IMR-90 (cell line): ENCODE data around the gene ANKRD33B. TPM values are rescaled to one million over a fixed set of nuclear protein-coding genes. Genes with fewer than 3 reads are reported as not detected.

Experiments used
- ATAC-seq: fragments of 200-7000 bp; cut with Tn5 transposase; 2 replicates; pipeline ENCODE4 v1.9.1; 2020; ENCODE audit warnings: low read depth, mild to moderate bottlenecking, moderate library complexity
- BruUV-seq: library from RNA; stranded (reverse); fragments of 400-500 nt; replicated peaks from 2 replicates; lab custom pipeline; 2021; lab: Mats Ljungman, UMichigan
- CTCF ChIA-PET: fragments of 300-600 bp; formaldehyde crosslinking; extraction: SDS; loops from one replicate; lab custom pipeline; 2021; ENCODE audit warnings: antibody characterized with exemption; lab: Yijun Ruan, JAX
- POLR2A ChIA-PET: fragments of 300-600 bp; sonication (Branson Sonifier 250); formaldehyde crosslinking; loops from one replicate; lab custom pipeline; 2022; ENCODE audit warnings: antibody characterized with exemption; ENCODE audit not compliant: unreplicated experiment; lab: Charles Lee
- DNase-seq: peaks from one replicate; pipeline ENCODE4 v3.0.0; 2013
- H2AFZ ChIP-seq: replicated peaks from 2 replicates; pipeline ENCODE3; 2013; ENCODE audit warnings: low read length, mild to moderate bottlenecking; ENCODE audit not compliant: poor library complexity
- H2AK5ac ChIP-seq: 2 replicates; pipeline ENCODE4 v1.6.1; 2013; ENCODE audit warnings: low read depth, low read length, inconsistent platforms
- H2AK9ac ChIP-seq: replicated peaks from 2 replicates; pipeline ENCODE3; 2013; ENCODE audit warnings: mild to moderate bottlenecking, low read depth, low read length, moderate library complexity; ENCODE audit not compliant: poor library complexity
- H2BK120ac ChIP-seq: 2 replicates; pipeline ENCODE4 v1.6.1; 2013; ENCODE audit warnings: low read depth, low read length, inconsistent platforms
- H2BK15ac ChIP-seq: 3 replicates; pipeline ENCODE4 v1.6.1; 2013; ENCODE audit warnings: low read depth, low read length, inconsistent platforms
- H2BK20ac ChIP-seq: 2 replicates; pipeline ENCODE4 v1.6.1; 2013; ENCODE audit warnings: low read depth, mild to moderate bottlenecking, inconsistent platforms, low read length, moderate library complexity
- H2BK5ac ChIP-seq: 2 replicates; pipeline ENCODE4 v1.6.1; 2013; ENCODE audit warnings: mild to moderate bottlenecking, low read depth, low read length, inconsistent platforms; ENCODE audit not compliant: poor library complexity, severe bottlenecking
- H3K14ac ChIP-seq: replicated peaks from 2 replicates; pipeline ENCODE4 v1.6.1; 2013; ENCODE audit warnings: low read depth, low read length, inconsistent platforms
- H3K18ac ChIP-seq: 2 replicates; pipeline ENCODE4 v1.6.1; 2013; ENCODE audit warnings: low read depth, low read length, control low read depth
- H3K23ac ChIP-seq: 2 replicates; pipeline ENCODE4 v1.6.1; 2013; ENCODE audit warnings: low read depth, low read length, inconsistent platforms
- H3K27ac ChIP-seq: 2 replicates; pipeline ENCODE4 v1.5.1; 2013; ENCODE audit warnings: mild to moderate bottlenecking, control low read depth, low read length; ENCODE audit not compliant: insufficient read depth
- H3K27me3 ChIP-seq: 2 replicates; pipeline ENCODE4 v1.6.1; 2013; ENCODE audit warnings: low read length; ENCODE audit not compliant: control insufficient read depth, insufficient read depth
- H3K36me3 ChIP-seq: 2 replicates; pipeline ENCODE4 v1.6.1; 2013; ENCODE audit warnings: low read length, mixed read lengths; ENCODE audit not compliant: control insufficient read depth, insufficient read depth
- H3K4ac ChIP-seq: 2 replicates; pipeline ENCODE4 v1.6.1; 2013; ENCODE audit warnings: low read depth, low read length, inconsistent platforms
- H3K4me1 ChIP-seq: 2 replicates; pipeline ENCODE4 v1.6.1; 2013; ENCODE audit warnings: low read length, mixed read lengths; ENCODE audit not compliant: control insufficient read depth, insufficient read depth
- H3K4me2 ChIP-seq: 2 replicates; pipeline ENCODE4 v1.6.1; 2013; ENCODE audit warnings: low read depth, mild to moderate bottlenecking, control low read depth, low read length, moderate library complexity
- H3K4me3 ChIP-seq: 2 replicates; pipeline ENCODE4 v1.5.1; 2013; ENCODE audit warnings: low read depth, mild to moderate bottlenecking, control low read depth, low read length, moderate library complexity; ENCODE audit not compliant: insufficient read depth
- H3K56ac ChIP-seq: 2 replicates; pipeline ENCODE4 v1.6.1; 2013; ENCODE audit warnings: low read length, inconsistent platforms; ENCODE audit not compliant: insufficient read depth; ENCODE audit errors: extremely low read depth
- H3K79me1 ChIP-seq, 2 experiments: 2 replicates each; pipeline ENCODE4 v1.6.1; 2013; ENCODE audit warnings: low read length in 2 of 2, inconsistent platforms in 1 of 2, low read depth in 1 of 2
- H3K9ac ChIP-seq: 2 replicates; pipeline ENCODE4 v1.6.1; 2013; ENCODE audit warnings: low read depth, low read length, control low read depth
- H3K9me1 ChIP-seq: 2 replicates; pipeline ENCODE4 v1.6.1; 2013; ENCODE audit warnings: low read length, inconsistent platforms; ENCODE audit not compliant: insufficient read depth
- H3K9me3 ChIP-seq: 2 replicates; pipeline ENCODE4 v1.6.1; 2013; ENCODE audit warnings: low read length; ENCODE audit not compliant: control insufficient read depth, insufficient read depth
- H4K20me1 ChIP-seq: 2 replicates; pipeline ENCODE4 v1.6.1; 2013; ENCODE audit warnings: low read length, inconsistent platforms; ENCODE audit not compliant: insufficient read depth
- H4K5ac ChIP-seq: 2 replicates; pipeline ENCODE4 v1.6.1; 2013; ENCODE audit warnings: mild to moderate bottlenecking, low read depth, low read length, control low read depth
- H4K8ac ChIP-seq, 2 experiments: 2 replicates each; pipeline ENCODE4 v1.6.1; 2013; ENCODE audit warnings: low read depth in 2 of 2, low read length in 2 of 2, control low read depth in 1 of 2, inconsistent platforms in 1 of 2
- H4K91ac ChIP-seq: 2 replicates; pipeline ENCODE4 v1.6.1; 2013; ENCODE audit warnings: low read depth, low read length, inconsistent platforms; ENCODE audit not compliant: insufficient read depth
- BHLHE40 ChIP-seq: fragments of 150-350 bp; IDR thresholded peaks from 2 replicates; pipeline ENCODE4 v1.6.1; 2016; ENCODE audit warnings: mild to moderate bottlenecking, low read depth, low read length
- CEBPB ChIP-seq: IDR thresholded peaks from 2 replicates; pipeline ENCODE4 v1.6.1; 2012; ENCODE audit warnings: low read depth, low read length, improper control_type of control experiment
- CHD1 ChIP-seq: IDR thresholded peaks from 2 replicates; pipeline ENCODE4 v1.6.1; 2012; ENCODE audit warnings: low read depth, low read length, improper control_type of control experiment
- CTCF ChIP-seq: conservative IDR thresholded peaks from 2 replicates; pipeline ENCODE4 v1.5.1; 2012; ENCODE audit warnings: mild to moderate bottlenecking, low read depth, low read length, improper control_type of control experiment
- ELK1 ChIP-seq: fragments of 150-350 bp; IDR thresholded peaks from 2 replicates; pipeline ENCODE4 v1.6.1; 2016; ENCODE audit warnings: low read depth, mild to moderate bottlenecking, low read length, moderate library complexity, borderline replicate concordance
- MAFK ChIP-seq: IDR thresholded peaks from 2 replicates; pipeline ENCODE4 v1.6.1; 2012; ENCODE audit warnings: low read depth, low read length, improper control_type of control experiment
- MAZ ChIP-seq: IDR thresholded peaks from 2 replicates; pipeline ENCODE4 v1.6.1; 2012; ENCODE audit warnings: low read depth, mild to moderate bottlenecking, low read length, improper control_type of control experiment, moderate library complexity, borderline replicate concordance
- MXI1 ChIP-seq: IDR thresholded peaks from 2 replicates; pipeline ENCODE4 v1.6.1; 2012; ENCODE audit warnings: low read depth, mild to moderate bottlenecking, low read length, moderate library complexity, borderline replicate concordance
- NFE2L2 ChIP-seq: fragments of 150-350 bp; IDR thresholded peaks from 2 replicates; pipeline ENCODE4 v1.6.1; 2016; ENCODE audit warnings: low read depth, mild to moderate bottlenecking, low read length
- POLR2A ChIP-seq: IDR thresholded peaks from 2 replicates; pipeline ENCODE4 v1.6.1; 2012; ENCODE audit warnings: mild to moderate bottlenecking, low read depth, low read length
- RAD21 ChIP-seq: IDR thresholded peaks from 2 replicates; pipeline ENCODE4 v1.6.1; 2012; ENCODE audit warnings: low read length, improper control_type of control experiment
- RCOR1 ChIP-seq: IDR thresholded peaks from 2 replicates; pipeline ENCODE4 v1.6.1; 2012; ENCODE audit warnings: mild to moderate bottlenecking, low read length, improper control_type of control experiment; ENCODE audit not compliant: insufficient replicate concordance
- RFX5 ChIP-seq: IDR thresholded peaks from 2 replicates; pipeline ENCODE4 v1.8.0; 2012; ENCODE audit warnings: low read depth, mild to moderate bottlenecking, low read length, moderate library complexity
- SMC3 ChIP-seq: fragments of 150-350 bp; IDR thresholded peaks from 2 replicates; pipeline ENCODE4 v1.6.1; 2016; ENCODE audit warnings: low read depth, mild to moderate bottlenecking, antibody characterized with exemption, low read length, moderate library complexity
- USF2 ChIP-seq: fragments of 150-350 bp; IDR thresholded peaks from 2 replicates; pipeline ENCODE4 v1.6.1; 2017; ENCODE audit warnings: mild to moderate bottlenecking, antibody characterized with exemption, low read length, low read depth
- WGBS, 2 experiments: methylation state at CpG; one replicate each; pipeline versions ENCODE4 v1.1.5 to v1.1.7; 2013; ENCODE audit warnings: missing lambda C conversion rate in 2 of 2; ENCODE audit not compliant: insufficient read length in 1 of 2; ENCODE audit errors: extremely low coverage in 2 of 2; 5-methylcytosine and 5-hydroxymethylcytosine counted together
- dilution Hi-C: fragments of 300-500 bp; cut with HindIII; formaldehyde crosslinking; loops from one replicate; pipeline ENCODE4 v1.14.3; 2018; ENCODE audit warnings: low sequenced_read_pairs; ENCODE audit not compliant: unreplicated experiment
- in situ Hi-C: fragments of 300-500 bp; cut with MboI; formaldehyde crosslinking; loops from 3 replicates; pipeline ENCODE4 v1.14.3; 2019; ENCODE audit warnings: low sequenced_read_pairs, inconsistent platforms, mixed read lengths
- intact Hi-C: fragments of 100-400 bp; cut with micrococcal nuclease; formaldehyde crosslinking; loops from 2 replicates; pipeline ENCODE4 v1.10.0; 2022
- polyA plus RNA-seq, 3 experiments: library from polyadenylated mRNA; depleted of rRNA; stranded (reverse); fragments of >200 nt; gene quantifications; 2 replicates each; pipeline ENCODE4 v1.2.3, GENCODE V29; 2012; ENCODE audit warnings: low replicate concordance in 1 of 3
- total RNA-seq: library from RNA; depleted of rRNA; stranded (reverse); fragments of >200 nt; gene quantifications from 2 replicates; pipeline ENCODE4 v1.2.3, GENCODE V29; 2012

The ANKRD33B gene
- total and polyA plus RNA-seq, 2 of the 4 experiments (the other 2 are of a cell fraction) = 2.5 to 3.3 TPM

GRCh38 chr5:10655161-10655971, 91.5 kb downstream of the ANKRD33B start:
- Histone ChIP-seq H2BK15ac (no peak overlapping the region), H3K9me1 (peaks cover 10% of the 10 kb centered on the region), H2AFZ (no peak overlapping the region), H3K23ac (no peak overlapping the region), H3K79me1 (peaks cover 0 to 15% of the 10 kb centered on the region in 2 experiments; a peak in 2 of 4 replicates), H2AK9ac (no peak overlapping the region), H3K27me3 (no peaks in the 10 kb centered on the region), H3K36me3 (peaks cover 49% of the 10 kb centered on the region; the same call in 1 of the 2 replicates), H2AK5ac (no peak overlapping the region), H4K5ac (no peak overlapping the region), H3K4ac (no peak overlapping the region), H3K4me2 (no peak overlapping the region), H3K9ac (no peak overlapping the region), H3K14ac (no peak overlapping the region), H3K56ac (no peak overlapping the region), H3K18ac (no peak overlapping the region), H2BK5ac (no peak overlapping the region), H4K8ac (no peak overlapping the region), H2BK20ac (no peak overlapping the region), H3K27ac (no peak overlapping the region), H2BK120ac (no peak overlapping the region), H4K20me1 (peaks cover 28% of the 10 kb centered on the region), H3K4me1 (peaks cover 2% of the 10 kb centered on the region; the same call in 1 of the 2 replicates), H3K9me3 (no peaks in the 10 kb centered on the region; the same call in 1 of the 2 replicates), H4K91ac (no peak overlapping the region), H3K4me3 (no peak overlapping the region)
- in situ Hi-C loops (no loop called here), intact Hi-C loops (no loop called here), dilution Hi-C loops (no loop called here)
- POLR2A ChIA-PET = no interaction called here
- ATAC-seq (no peak), DNase-seq (no peak)
- no TSS peak for BruUV-seq
- WGBS, 2 experiments = 85% methylated on average over 13 of the region's 29 CpGs; no CpG with 5 or more reads in 1 of the 2 experiments
- CTCF ChIA-PET = no interaction called here
- TF ChIP-seq MAFK = no peak
- no peak for TF ChIP-seq CTCF
- TF ChIP-seq NFE2L2 = no peak
- no peak for TF ChIP-seq CHD1
- TF ChIP-seq ELK1 = no peak
- TF ChIP-seq RAD21 = no peak
- no peak for TF ChIP-seq BHLHE40
- TF ChIP-seq POLR2A = no peak
- no peak for TF ChIP-seq CEBPB
- no peak for TF ChIP-seq RFX5
- TF ChIP-seq SMC3 = no peak
- TF ChIP-seq RCOR1 = no peak
- no peak for TF ChIP-seq MXI1
- no peak for TF ChIP-seq MAZ
- no peak for TF ChIP-seq USF2
